ENCODE measurements around the gene TBX1.

- TF ChIP-seq CTCF (IDR thresholded peaks at IDR 0.05; ENCODE audit: insufficient read depth, low read depth, low read length), result no peak
- TF ChIP-seq EZH2 (IDR thresholded peaks at IDR 0.05; ENCODE audit: insufficient read depth, low read length), result no peak
Measured at GRCh38 chr22:19746726-19747125, 13.9 kb upstream of the TBX1 start.

Measured in astrocyte (in vitro differentiated cells and primary cell).